ENCODE results near the gene PPP1R14C.

GRCh38 chr6:150118203-150118602 is 24.6 kb upstream of the PPP1R14C start:
- TF ChIP-seq CTCF (IDR thresholded peaks at IDR 0.05) (no peak), POLR2A (IDR thresholded peaks at IDR 0.05) (no peak)

Data from body of pancreas (tissue), 4 donors.